Activated T-helper 1 cell treated with anti-CD3 and anti-CD28 coated beads, Interleukin-2, amount 50 U/mL, for 16 hours (primary cell): ENCODE measurements around the gene CNTNAP2.

Experiments used
- DNase-seq, 2 donors: peaks; one replicate each; pipeline ENCODE4 v3.0.0-alpha.2; 2020; ENCODE audit warnings: low read depth in 1 of 2, low spot score in 1 of 2

Gene CNTNAP2

DNA sequence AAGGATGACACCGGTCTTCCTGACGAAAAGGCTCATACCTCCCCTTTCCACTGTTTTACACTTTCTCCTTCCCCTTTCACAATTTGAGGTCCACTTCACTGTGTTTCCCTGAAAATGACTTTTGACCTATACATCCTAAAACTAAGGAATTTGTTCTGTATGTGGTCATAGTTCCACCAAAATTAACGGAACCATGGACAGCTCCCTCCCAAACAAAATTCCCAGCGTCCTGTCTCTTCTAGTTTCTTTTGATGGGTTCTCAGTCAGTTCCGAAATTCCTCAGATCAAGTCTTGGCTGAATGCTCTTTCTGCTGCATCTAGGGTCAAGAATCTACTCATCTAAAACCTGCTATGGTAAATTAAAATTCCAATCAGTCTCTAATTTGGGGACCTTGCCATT, 1191.9 kb downstream of the CNTNAP2 start:
- DNase-seq, result no peak

DNA sequence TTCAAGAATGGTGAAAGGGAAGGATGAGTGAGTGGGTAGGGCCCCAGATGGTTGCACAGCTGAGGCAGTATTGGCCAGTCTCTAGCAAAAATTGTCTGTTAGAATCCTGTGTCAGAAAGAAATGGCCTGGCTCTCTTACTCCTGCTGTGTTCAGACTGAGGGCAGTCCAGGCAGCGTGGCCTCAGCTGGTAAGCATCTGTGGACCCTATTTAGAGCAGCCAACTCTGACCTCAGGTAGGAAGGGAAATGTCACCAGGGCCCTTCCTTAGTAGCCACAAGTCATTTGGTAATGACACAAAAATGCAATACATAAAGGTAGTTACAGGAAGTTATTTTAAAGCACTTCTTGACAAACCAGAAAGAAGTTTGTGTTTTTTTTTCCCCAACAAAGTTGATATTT, 1194.7 kb downstream of the CNTNAP2 start:
- no peak for DNase-seq

- DNase-seq, result no peak
These were observed 1204.9 kb downstream of the CNTNAP2 start for GRCh38 chr7:147321504-147321903.

DNA sequence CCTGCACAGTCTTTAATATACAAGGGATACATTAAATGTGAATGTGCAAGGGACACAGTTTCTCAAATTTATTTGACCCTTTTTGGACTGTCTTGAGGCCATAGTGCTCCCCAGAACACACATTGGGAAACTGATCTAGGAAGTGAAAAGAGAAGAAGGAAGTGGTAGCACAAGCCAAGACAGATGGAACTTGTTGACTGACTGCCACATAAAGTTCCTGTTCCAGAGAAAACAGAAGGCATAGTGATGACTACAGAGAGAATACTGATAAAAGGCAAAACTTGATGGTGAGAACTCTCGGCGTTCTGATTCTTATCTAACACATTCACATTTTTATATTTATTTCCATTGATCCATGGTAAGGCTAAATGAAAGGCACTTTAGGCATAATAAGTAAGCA, 1216.4 kb downstream of the CNTNAP2 start:
- DNase-seq, result no peak

- DNase-seq, result no peak
These were observed 1246.5 kb downstream of the CNTNAP2 start for GRCh38 chr7:147363101-147363500.

DNA sequence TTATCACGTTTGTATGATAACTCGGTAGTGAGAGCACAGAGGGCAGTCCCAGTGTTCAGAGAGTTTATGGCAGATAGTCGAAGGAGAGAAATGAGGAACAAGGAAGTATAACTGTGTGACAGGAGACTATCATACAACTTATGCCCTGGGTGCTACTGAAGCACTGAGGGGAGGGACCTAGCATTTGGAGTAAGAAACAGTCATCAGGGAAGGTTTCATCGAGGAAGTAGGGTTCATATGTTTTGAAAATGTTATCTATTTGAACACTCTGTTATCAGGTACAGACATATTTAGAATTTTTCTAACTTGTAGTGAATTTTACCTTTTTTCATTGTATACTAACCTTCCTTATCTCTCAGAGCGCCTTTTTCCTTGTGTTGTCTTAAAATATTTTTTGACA, 1259.6 kb downstream of the CNTNAP2 start:
- no peak for DNase-seq

DNA sequence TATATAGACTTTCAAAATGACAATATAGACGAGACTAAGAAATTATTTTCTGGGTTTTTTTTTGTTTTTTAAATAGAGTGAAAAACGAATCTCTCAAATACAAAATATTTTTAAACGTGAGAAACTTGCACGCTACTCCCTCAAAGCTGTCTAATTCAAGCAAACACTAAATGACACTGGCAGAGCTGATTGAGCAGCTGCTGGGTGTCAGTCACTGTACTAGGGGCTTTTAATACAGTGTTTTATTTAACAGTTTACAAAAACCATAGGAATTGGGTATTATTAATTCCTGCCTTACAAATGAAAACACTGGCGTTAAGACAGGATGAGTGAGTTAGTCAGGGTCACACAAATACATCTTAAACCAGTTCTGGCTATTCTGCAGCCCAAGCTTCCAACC, 1264.3 kb downstream of the CNTNAP2 start:
- DNase-seq, result no peak

DNA sequence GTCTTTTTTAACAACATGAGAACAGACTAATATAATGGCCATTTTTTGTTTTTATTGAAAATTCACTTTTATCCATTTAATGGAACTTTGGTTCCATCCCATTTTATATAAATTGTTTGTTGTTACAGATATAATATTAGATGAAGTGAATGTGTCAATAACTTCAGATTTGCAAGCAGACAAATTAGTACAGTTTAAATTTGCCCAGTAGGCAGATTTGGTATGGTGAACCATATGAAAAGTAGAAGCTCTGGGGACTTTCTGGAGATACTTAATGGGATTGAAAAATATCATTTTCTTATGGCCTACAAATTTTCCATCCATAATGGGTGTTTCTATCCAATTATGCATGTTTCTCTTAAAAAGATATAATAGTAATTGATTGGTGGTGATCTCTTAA, 1277.7 kb downstream of the CNTNAP2 start:
- no peak for DNase-seq

DNA sequence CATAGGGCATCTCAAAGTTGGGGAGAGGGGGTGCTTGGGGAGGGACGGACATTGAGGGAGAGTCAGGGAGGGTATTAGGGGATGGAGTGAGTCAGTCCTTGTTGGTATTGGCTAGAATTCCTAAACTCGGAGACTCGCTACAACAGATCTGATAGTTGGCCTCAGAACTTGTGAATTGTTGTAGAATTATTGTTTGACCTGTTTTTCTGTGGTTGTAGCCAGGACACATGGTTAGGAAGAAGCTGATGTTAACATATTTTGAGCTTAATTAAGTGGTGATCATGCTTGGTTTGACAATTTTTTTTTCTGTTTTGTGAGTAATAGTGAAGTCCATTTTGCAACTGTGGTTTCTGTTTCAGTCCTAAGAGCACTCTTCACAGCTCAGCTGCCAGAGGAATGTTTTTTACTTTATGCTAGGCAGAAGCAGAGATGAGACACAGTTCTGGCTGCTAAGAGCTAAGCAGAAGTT, 1283.7 kb downstream of the CNTNAP2 start:
- no peak for DNase-seq

DNA sequence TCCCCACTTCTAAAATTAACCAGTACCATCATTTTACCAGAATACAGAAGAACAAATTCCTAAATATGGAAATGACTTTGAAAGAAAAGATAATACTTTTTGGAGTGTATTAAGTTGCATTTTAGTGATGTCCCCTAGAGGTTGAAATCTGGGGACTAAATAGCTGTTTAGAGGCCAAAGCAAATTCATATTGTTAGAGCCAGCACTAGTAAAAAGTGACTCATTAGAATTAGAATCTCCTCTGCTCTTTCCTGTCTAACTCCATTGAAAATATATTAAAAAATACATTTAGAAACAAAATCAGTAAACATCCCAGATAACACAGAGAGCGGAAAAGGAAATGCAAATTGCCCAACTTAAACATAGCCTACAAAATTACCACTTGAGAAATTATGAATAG, 1284.3 kb downstream of the CNTNAP2 start:
- DNase-seq, result no peak

GRCh38 chr7:147405621-147406020, 1289.0 kb downstream of the CNTNAP2 start:
- no peak for DNase-seq

DNA sequence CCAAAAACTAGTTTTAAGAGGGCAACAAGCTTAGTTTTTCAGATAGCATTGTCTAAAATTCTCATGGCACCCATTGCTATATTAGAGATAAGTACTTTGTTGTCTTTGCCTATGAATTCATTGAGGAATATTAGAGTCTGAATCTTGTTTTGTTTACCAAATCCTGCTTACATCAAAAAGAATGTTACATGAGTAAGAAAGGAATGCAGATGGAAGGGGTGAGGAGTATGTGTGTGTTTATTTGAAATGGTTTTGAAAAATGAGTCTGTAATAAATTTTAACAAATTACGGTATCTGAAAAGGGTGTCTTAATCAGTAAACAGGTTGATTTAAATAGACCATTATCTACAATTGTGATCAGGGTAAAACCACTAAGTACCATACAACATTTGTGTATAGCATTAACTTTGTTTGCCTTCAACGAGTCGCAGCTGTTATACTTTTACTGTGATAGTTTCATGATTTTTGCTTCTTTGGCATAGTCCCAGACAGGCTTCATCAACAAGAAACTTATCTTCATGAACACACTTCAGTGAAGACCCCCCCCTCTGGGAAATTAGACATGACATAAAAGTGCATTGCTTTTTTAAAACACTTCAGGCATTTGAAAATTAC, 1290.0 kb downstream of the CNTNAP2 start:
- no peak for DNase-seq

DNA sequence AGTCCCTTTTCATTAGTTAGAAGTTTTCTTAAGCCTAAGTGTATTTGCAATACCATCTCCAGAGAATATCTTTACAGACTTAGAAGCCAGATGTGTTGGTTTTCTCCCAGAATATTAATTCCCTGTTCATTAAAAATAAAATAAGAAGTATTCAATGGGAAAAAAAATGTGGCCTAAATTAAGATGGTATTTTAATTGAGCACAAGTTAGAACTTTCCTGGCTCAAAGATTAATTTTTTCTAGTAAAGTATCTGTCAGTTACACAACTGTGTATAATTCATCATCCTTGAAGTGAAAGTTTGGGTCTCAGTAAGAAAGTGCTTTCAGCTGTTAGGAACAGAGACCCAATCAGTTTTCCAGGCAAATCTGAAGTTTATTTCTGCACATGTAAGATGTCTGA, 1294.5 kb downstream of the CNTNAP2 start:
- DNase-seq, result no peak

GRCh38 chr7:147412109-147412508, 1295.5 kb downstream of the CNTNAP2 start:
- DNase-seq, result no peak

- DNase-seq, result no peak
These were observed 1296.4 kb downstream of the CNTNAP2 start for GRCh38 chr7:147412782-147413556.

- DNase-seq, result no peak
These were observed 1296.9 kb downstream of the CNTNAP2 start for GRCh38 chr7:147413557-147413870.

- no peak for DNase-seq
These were observed 1299.4 kb downstream of the CNTNAP2 start for GRCh38 chr7:147415991-147416390.

GRCh38 chr7:147418966-147419365, 1302.4 kb downstream of the CNTNAP2 start:
- no peak for DNase-seq

DNA sequence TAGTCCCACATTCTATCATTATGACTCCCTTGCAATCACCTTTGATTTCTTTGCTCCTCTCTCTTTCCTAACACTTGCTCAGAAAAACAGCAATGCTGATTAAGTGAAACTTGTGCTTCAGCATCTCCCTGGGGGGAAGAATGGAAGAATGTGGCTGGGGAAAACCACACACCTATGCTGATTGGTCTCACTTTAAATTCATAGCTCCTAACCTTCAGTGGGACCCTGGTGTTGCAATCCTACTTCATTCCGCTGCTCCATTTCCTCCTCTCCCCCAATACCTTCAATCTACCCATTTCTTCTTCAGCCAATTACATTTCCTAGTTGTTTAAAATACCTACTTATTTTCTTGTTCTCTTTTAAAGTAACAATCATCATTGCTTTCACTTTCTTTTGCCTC, 1307.3 kb downstream of the CNTNAP2 start:
- no peak for DNase-seq

- no peak for DNase-seq
These were observed 1311.5 kb downstream of the CNTNAP2 start for GRCh38 chr7:147428075-147428474.

DNA sequence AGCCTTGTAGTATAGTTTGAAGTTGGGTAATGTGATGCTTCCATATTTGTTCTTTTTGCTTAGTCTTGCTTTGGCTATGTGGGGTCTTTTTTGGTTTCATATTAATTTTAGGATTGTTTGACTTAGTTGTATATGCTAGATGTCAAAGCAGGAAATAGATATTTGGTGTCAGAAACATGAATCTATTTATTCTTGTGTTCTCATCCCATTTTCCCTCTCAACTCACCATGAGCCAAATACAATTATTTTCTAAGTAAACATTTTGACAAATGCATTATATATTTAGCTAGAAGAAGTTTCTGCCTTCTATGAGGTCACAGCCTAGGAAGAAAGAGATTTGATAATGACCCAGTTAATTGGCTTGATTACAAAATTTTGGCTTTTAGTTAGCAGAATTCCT, 1313.4 kb downstream of the CNTNAP2 start:
- no peak for DNase-seq

DNA sequence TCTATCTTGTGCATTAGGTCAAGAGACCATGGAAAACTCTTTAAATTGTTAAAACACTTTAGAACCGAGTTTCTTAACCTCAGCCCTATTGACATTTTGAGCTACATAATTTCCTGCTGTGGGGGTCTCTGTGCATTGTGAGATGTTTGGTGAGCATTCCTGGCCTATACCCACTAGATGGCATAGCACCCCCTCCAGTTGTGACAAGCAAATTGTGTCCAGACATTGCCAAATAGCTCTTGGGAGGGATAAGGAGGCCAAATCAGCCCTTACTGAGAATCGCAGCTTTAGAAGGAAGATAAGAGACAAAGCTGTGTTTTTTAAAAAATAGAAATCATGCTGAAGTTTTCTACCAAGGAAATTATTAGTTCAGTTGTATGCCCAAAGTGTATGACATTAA, 1315.5 kb downstream of the CNTNAP2 start:
- no peak for DNase-seq

GRCh38 chr7:147432576-147432975, 1316.0 kb downstream of the CNTNAP2 start:
- no peak for DNase-seq
